Transverse colon (tissue), 3 donors: ENCODE measurements around the gene ITGB5.

Experiments used
- CTCF ChIP-seq, 5 experiments: fragments of 200-600 bp in 3 of 5; fragments of 450-650 bp in 2 of 5; sonication (generic) in 3 of 5; IDR thresholded peaks; 1 replicate in 2 of 5; 2 replicates in 3 of 5; pipeline ENCODE4 v1.5.1; 2016 to 2017; ENCODE audit warnings: antibody characterized with exemption in 5 of 5, inconsistent platforms in 3 of 5, mild to moderate bottlenecking in 2 of 5, moderate library complexity in 1 of 5
- EP300 ChIP-seq: sonication (generic); formaldehyde crosslinking; IDR thresholded peaks from one replicate; pipeline ENCODE4 v1.6.1; 2017; ENCODE audit warnings: antibody characterized with exemption, low read depth

DNA sequence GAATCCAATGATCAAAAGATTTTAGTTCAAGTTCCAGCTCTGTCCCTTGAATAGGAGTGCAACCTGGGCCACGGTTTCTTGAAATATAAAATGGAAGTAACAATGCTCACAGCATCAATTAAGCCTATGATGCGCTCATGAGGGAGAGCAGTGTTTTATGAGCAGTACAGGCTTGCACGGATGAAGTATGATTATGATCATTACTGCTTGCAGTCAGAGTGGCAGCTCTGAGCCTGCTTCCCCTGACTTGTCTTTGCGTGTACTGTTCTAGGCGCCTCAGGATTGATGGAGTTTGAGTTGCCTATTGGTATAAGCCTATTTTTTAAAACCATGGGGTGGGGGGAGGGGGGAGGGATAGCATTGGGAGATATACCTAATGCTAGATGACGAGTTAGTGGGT is 37.0 kb downstream of the ITGB5 start:
- TF ChIP-seq EP300, result no peak
- no peak for TF ChIP-seq CTCF (IDR thresholded peaks at IDR 0.05)
